HepG2 (cell line): ENCODE results near the gene CCSER2.

Experiments used
- HNRNPLL ChIP-seq: fragments of 200-400 bp; formaldehyde crosslinking; IDR thresholded peaks from 2 replicates; pipeline ENCODE4 v1.6.1; 2017; ENCODE audit warnings: mild to moderate bottlenecking, low read depth, low read length; ENCODE audit not compliant: poor library complexity, severe bottlenecking
- MAF1 ChIP-seq: sonication (generic); formaldehyde crosslinking; IDR thresholded peaks from 2 replicates; pipeline ENCODE4 v1.5.0; 2020; ENCODE audit warnings: missing genetic modification reagents, borderline replicate concordance
- MYC ChIP-seq: sonication (generic); formaldehyde crosslinking; IDR thresholded peaks from 2 replicates; pipeline ENCODE4 v1.9.0; 2021; ENCODE audit warnings: missing genetic modification reagents, borderline replicate concordance
- POLR2G ChIP-seq: fragments of 200-400 bp; formaldehyde crosslinking; IDR thresholded peaks from 2 replicates; pipeline ENCODE4 v1.6.1; 2018; ENCODE audit warnings: mild to moderate bottlenecking, low read depth, low read length, moderate library complexity
- YY1 ChIP-seq: IDR thresholded peaks from 2 replicates; pipeline ENCODE4 v1.6.1; 2011; ENCODE audit warnings: low read length, low read depth, moderate library complexity, mild to moderate bottlenecking; ENCODE audit not compliant: insufficient read depth, insufficient replicate concordance

DNA sequence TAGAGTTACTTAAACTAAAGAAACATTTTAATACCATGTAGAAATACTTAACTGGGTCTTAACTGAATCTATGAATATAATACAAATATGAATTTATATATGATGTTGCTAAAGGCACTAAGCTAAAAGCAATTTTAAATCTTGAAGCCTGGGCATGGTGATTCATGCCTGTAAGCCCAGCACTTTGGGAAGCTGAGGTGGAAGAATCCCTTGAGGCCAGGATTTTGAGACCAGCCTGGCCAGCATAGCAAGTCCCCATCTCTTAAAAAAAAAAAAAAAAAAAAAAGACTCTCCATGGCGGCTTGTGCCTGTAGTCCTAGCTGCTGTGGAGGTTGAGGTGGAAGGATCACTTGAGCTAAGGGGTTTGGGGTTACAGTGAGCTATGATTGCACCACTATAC, 95.3 kb downstream of the CCSER2 start:
- TF ChIP-seq MYC (CRISPR knock-in tag) = no peak
- TF ChIP-seq YY1 = no peak
- TF ChIP-seq POLR2G = no peak
- TF ChIP-seq MAF1 = no peak
- no peak for TF ChIP-seq HNRNPLL
